ENCODE data around the gene BPIFA3.

The BPIFA3 gene

DNA sequence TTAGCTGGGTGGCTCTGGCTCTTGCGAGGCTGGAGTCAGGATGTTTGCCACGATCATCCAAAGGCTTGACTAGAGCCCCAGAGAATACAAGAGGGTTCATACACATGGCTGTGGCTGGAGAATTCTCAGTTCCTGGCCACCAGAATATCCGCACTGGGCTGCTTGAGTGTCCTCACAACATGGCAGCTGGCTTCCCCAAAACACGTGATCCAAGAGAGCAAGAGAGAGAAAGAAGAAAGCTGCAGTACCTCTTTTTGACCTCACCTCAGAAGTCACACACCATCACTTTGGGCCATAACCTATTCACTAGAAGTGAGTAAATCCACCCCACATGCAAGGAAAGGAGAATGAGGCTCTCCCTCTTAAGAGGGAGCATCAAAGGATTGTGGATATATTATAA lies 44.3 kb downstream of the BPIFA3 start:
- no peak for DNase-seq (ENCODE audit: low read depth, low spot score)

- peak; percentile 1 for DNase-seq (ENCODE audit: low read depth, low spot score)
Observed at GRCh38 chr20:33262658-33263065, 45.5 kb downstream of the BPIFA3 start.

- DNase-seq (ENCODE audit: low read depth, low spot score): no peak
Observed at GRCh38 chr20:33263784-33264183, 46.6 kb downstream of the BPIFA3 start.

- DNase-seq (ENCODE audit: low read depth, low spot score): no peak
Observed at GRCh38 chr20:33267701-33268100, 50.5 kb downstream of the BPIFA3 start.

DNA sequence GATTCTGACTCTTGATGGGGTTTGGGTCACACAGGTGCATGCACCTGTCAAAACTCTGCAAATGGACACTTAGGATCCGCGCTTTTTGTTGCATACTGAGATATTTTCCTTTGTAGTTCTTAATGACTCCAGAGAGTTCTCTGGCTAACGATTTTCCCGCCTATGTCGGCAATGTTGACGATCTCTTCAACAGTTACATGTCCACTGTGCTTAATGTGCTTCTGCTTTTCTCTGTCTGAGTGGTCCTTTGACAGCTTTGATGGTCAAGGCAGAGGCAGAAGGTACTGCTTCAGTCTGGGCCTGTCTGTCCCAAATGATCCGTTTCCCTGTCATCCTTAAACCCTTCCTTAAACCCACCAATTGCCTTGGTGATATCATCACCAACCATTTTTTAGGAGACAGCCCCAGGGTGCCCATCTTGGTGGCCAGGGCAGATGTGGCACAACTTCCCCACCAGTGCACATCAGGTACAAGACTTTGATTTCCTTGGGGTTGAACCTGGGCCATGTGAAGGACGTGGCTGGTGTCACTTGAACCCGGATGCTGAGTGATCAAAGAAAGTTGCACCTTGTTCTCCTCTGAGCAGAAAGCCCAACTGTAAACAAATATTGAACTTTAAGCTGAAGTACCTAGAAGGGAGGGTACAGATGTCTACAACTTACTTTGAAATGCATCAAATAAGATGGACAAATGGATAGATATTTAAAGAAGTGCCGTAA lies 55.2 kb downstream of the BPIFA3 start:
- DNase-seq (ENCODE audit: low read depth, low spot score): no peak

- no peak for DNase-seq (ENCODE audit: low read depth, low spot score)
Observed at GRCh38 chr20:33273117-33273851, 56.1 kb downstream of the BPIFA3 start.

DNA sequence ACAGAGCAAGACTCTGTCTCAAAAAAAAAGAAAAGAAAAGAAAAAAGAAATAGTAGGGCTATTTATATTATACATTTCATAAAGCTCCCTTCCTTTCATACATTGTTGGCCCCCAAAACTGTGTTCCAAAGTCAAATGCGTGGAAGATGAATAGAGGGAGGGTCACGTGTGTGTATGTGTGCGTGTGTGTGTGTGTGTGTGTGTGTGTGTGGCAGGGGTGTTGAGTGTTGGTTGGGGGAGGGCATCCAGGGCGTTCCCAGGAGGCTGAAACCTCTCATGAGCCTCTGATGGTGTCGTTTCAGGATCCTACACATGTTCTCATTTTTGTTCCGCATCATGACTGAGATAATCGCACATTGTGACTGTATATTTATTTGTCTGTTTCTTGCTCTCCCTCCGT lies 58.1 kb downstream of the BPIFA3 start:
- no peak for DNase-seq (ENCODE audit: low read depth, low spot score)

GRCh38 chr20:33275871-33276270 lies 58.7 kb downstream of the BPIFA3 start:
- no peak for DNase-seq (ENCODE audit: low read depth, low spot score)

- no peak for DNase-seq (ENCODE audit: low read depth, low spot score)
Observed at GRCh38 chr20:33276303-33277113, 59.4 kb downstream of the BPIFA3 start.
